ENCODE measurements around the gene TUNAR. TPM values are rescaled to one million over a fixed set of nuclear protein-coding genes. Genes with fewer than 3 reads are reported as not detected.

Gene TUNAR
- total and polyA plus RNA-seq, 2 experiments from 2014 or later, result 0.18 to 1.3 TPM

DNA sequence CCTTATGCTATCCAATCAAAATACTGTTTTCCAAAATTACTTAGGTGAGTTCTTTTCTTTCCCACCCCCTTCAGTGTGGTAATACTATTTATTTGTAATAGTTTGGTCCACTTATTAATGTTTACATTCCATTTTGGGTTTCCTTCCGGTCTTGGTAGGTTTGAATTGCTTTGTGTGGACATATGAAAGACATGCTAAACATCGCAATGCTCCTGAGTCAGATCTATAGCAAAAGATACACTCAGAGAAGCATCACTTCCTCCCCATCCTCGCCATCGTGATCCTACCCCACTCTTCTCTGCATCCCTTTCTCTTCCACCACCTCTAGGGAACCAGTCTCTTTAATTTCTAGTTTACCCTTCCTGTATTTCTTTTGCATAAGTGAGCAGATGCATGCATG, 30.0 kb downstream of the TUNAR start:
- DNase-seq (ENCODE audit: low read depth in 1 of 2, low spot score in 1 of 2), result no peak
- no peaks in the 10 kb centered on the region for H3K9me3 ChIP-seq (ENCODE audit: low read depth)
- no peak overlapping the region for H3K4me3 ChIP-seq
- no peak overlapping the region for H3K27ac ChIP-seq
- TF ChIP-seq, protein P1, sequence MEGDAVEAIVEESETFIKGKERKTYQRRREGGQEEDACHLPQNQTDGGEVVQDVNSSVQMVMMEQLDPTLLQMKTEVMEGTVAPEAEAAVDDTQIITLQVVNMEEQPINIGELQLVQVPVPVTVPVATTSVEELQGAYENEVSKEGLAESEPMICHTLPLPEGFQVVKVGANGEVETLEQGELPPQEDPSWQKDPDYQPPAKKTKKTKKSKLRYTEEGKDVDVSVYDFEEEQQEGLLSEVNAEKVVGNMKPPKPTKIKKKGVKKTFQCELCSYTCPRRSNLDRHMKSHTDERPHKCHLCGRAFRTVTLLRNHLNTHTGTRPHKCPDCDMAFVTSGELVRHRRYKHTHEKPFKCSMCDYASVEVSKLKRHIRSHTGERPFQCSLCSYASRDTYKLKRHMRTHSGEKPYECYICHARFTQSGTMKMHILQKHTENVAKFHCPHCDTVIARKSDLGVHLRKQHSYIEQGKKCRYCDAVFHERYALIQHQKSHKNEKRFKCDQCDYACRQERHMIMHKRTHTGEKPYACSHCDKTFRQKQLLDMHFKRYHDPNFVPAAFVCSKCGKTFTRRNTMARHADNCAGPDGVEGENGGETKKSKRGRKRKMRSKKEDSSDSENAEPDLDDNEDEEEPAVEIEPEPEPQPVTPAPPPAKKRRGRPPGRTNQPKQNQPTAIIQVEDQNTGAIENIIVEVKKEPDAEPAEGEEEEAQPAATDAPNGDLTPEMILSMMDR (IDR thresholded peaks at IDR 0.05; ENCODE audit: low read depth, low read length), result no peak
- H3K36me3 ChIP-seq, result no peaks in the 10 kb centered on the region
- H3K4me1 ChIP-seq (ENCODE audit: low read depth), result peaks cover 17% of the 10 kb centered on the region
- no peaks in the 10 kb centered on the region for H3K27me3 ChIP-seq

DNA sequence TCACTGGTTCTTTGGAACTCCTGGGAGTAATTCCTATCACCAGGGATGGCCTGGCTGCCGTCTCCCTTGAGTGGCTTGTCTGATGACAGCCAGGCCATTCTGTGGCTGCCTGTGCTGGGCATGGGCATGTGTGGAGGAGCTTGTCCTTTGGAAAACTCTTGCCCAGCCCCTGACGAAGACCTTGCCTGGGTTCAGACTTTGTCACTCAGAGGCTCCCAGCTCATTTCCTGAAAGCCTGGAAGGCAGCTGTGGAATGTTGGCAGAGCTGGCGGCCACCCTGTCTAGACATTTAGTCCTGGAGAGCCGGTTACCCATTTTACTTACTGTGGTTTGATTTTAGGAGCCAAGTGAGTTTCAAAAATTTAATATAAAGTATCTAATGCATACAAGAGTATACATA, 34.0 kb downstream of the TUNAR start:
- H3K27me3 ChIP-seq, result no peaks in the 10 kb centered on the region
- no peak overlapping the region for H3K4me3 ChIP-seq
- H3K36me3 ChIP-seq, result no peaks in the 10 kb centered on the region
- DNase-seq (ENCODE audit: low read depth in 1 of 2, low spot score in 1 of 2), result peak in 1 of 2 donors; percentile 28
- TF ChIP-seq, protein P1 (IDR thresholded peaks at IDR 0.05; ENCODE audit: low read depth, low read length), result no peak
- H3K27ac ChIP-seq, result no peak overlapping the region
- H3K9me3 ChIP-seq (ENCODE audit: low read depth), result no peaks in the 10 kb centered on the region
- peaks cover 24% of the 10 kb centered on the region for H3K4me1 ChIP-seq (ENCODE audit: low read depth)

- Histone ChIP-seq H3K4me1 (ENCODE audit: low read depth) (peaks cover 24% of the 10 kb centered on the region), H3K36me3 (no peaks in the 10 kb centered on the region), H3K4me3 (no peak overlapping the region), H3K9me3 (ENCODE audit: low read depth) (no peaks in the 10 kb centered on the region), H3K27me3 (no peaks in the 10 kb centered on the region), H3K27ac (no peak overlapping the region)
- no peak for DNase-seq (ENCODE audit: low read depth in 1 of 2, low spot score in 1 of 2)
- TF ChIP-seq, protein P1 (IDR thresholded peaks at IDR 0.05; ENCODE audit: low read depth, low read length), result no peak
Measured at GRCh38 chr14:95911456-95911855, 34.8 kb downstream of the TUNAR start.

DNA sequence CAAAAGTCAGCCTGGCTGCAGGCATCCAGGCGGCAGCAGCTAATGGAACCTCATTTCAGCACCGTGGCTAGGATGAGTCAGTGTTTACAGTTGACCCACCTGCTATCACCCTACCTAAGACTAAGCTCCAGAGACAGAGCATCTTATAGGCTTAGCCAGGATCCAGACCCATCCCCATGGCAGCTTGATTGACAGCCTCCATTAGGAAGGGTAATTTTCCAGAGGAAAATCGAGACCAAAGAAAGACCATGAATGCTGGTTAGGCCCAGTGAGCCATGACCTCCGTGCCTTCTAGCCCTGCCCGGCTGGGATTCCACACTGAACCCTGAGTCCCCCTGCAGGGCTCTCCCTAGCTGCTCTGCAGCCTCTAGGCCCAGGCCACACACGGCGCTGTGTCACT, 38.7 kb downstream of the TUNAR start:
- Histone ChIP-seq H3K27me3 (no peaks in the 10 kb centered on the region), H3K4me1 (ENCODE audit: low read depth) (peaks cover 25% of the 10 kb centered on the region), H3K4me3 (no peak overlapping the region), H3K36me3 (no peaks in the 10 kb centered on the region), H3K9me3 (ENCODE audit: low read depth) (no peaks in the 10 kb centered on the region), H3K27ac (no peak overlapping the region)
- TF ChIP-seq, protein P1 (IDR thresholded peaks at IDR 0.05; ENCODE audit: low read depth, low read length), result no peak
- DNase-seq (ENCODE audit: low read depth in 1 of 2, low spot score in 1 of 2), result no peak

GRCh38 chr14:95918466-95918865, 41.8 kb downstream of the TUNAR start:
- H3K27ac ChIP-seq, result no peak overlapping the region
- H3K27me3 ChIP-seq, result no peaks in the 10 kb centered on the region
- TF ChIP-seq, protein P1 (IDR thresholded peaks at IDR 0.05; ENCODE audit: low read depth, low read length), result no peak
- H3K4me3 ChIP-seq, result no peak overlapping the region
- H3K36me3 ChIP-seq, result no peaks in the 10 kb centered on the region
- peak in 1 of 2 donors; percentile 6 for DNase-seq (ENCODE audit: low read depth in 1 of 2, low spot score in 1 of 2)
- peaks cover 6% of the 10 kb centered on the region for H3K4me1 ChIP-seq (ENCODE audit: low read depth)
- H3K9me3 ChIP-seq (ENCODE audit: low read depth), result no peaks in the 10 kb centered on the region
